H9 (cell line): ENCODE results near the gene SUPT6H. TPM values are rescaled to one million over a fixed set of nuclear protein-coding genes. Genes with fewer than 3 reads are reported as not detected.

Source experiments
- DNase-seq: peaks from one replicate; pipeline ENCODE4 v3.0.0-alpha.2; 2017
- H2AFZ ChIP-seq: one replicate; pipeline ENCODE4 v1.6.1; 2013; ENCODE audit warnings: mild to moderate bottlenecking, low read length, control low read depth, moderate library complexity
- H2AK5ac ChIP-seq: 2 replicates; pipeline ENCODE4 v1.6.1; 2013; ENCODE audit warnings: low read length, control low read depth, mixed read lengths; ENCODE audit not compliant: insufficient read length
- H2BK120ac ChIP-seq: one replicate; pipeline ENCODE4 v1.6.1; 2013; ENCODE audit warnings: low read depth, mild to moderate bottlenecking, low read length, control low read depth, inconsistent platforms; ENCODE audit not compliant: poor library complexity, severe bottlenecking
- H2BK12ac ChIP-seq: 2 replicates; pipeline ENCODE4 v1.6.1; 2013; ENCODE audit warnings: low read length, control low read depth, mixed read lengths, low read depth; ENCODE audit not compliant: insufficient read length
- H2BK15ac ChIP-seq: 2 replicates; pipeline ENCODE4 v1.6.1; 2013; ENCODE audit warnings: low read depth, low read length, control low read depth
- H2BK20ac ChIP-seq: one replicate; pipeline ENCODE4 v1.6.1; 2013; ENCODE audit warnings: low read depth, mild to moderate bottlenecking, low read length, control low read depth, inconsistent platforms; ENCODE audit not compliant: poor library complexity, severe bottlenecking
- H2BK5ac ChIP-seq: 2 replicates; pipeline ENCODE4 v1.6.1; 2013; ENCODE audit warnings: low read length, control low read depth, mixed read lengths; ENCODE audit not compliant: insufficient read length
- H3K14ac ChIP-seq: 2 replicates; pipeline ENCODE4 v1.6.1; 2013; ENCODE audit warnings: low read length, control low read depth; ENCODE audit not compliant: insufficient read depth
- H3K18ac ChIP-seq: 2 replicates; pipeline ENCODE4 v1.6.1; 2013; ENCODE audit warnings: low read depth, mild to moderate bottlenecking, mixed read lengths, low read length, control low read depth; ENCODE audit not compliant: insufficient read length
- H3K23ac ChIP-seq: 2 replicates; pipeline ENCODE4 v1.6.1; 2013; ENCODE audit warnings: low read length, control low read depth, mixed read lengths, low read depth; ENCODE audit not compliant: insufficient read length
- H3K23me2 ChIP-seq: 2 replicates; pipeline ENCODE4 v1.6.1; 2013; ENCODE audit warnings: low read depth, mild to moderate bottlenecking, mixed read lengths, low read length, control low read depth; ENCODE audit not compliant: insufficient read length, poor library complexity, severe bottlenecking
- H3K27ac ChIP-seq: 2 replicates; pipeline ENCODE4 v1.5.1; 2013; ENCODE audit warnings: low read length, control low read depth, mixed read lengths, low read depth; ENCODE audit not compliant: insufficient read length
- H3K27me3 ChIP-seq: 2 replicates; pipeline ENCODE4 v1.6.1; 2013; ENCODE audit warnings: low read length, control low read depth, inconsistent platforms; ENCODE audit not compliant: insufficient read depth
- H3K4ac ChIP-seq: 2 replicates; pipeline ENCODE4 v1.6.1; 2013; ENCODE audit warnings: low read depth, mild to moderate bottlenecking, control low read depth, inconsistent platforms, low read length, moderate library complexity
- H3K4me1 ChIP-seq: 2 replicates; pipeline ENCODE4 v1.6.1; 2013; ENCODE audit warnings: low read length, control low read depth, inconsistent platforms; ENCODE audit not compliant: insufficient read depth
- H3K4me2 ChIP-seq: 2 replicates; pipeline ENCODE4 v1.6.1; 2013; ENCODE audit warnings: low read length, control low read depth, mixed read lengths; ENCODE audit not compliant: insufficient read length, insufficient read depth
- H3K56ac ChIP-seq: 2 replicates; pipeline ENCODE4 v1.6.1; 2013; ENCODE audit warnings: low read depth, mild to moderate bottlenecking, mixed read lengths, low read length, control low read depth; ENCODE audit not compliant: insufficient read length
- H3K79me1 ChIP-seq: 2 replicates; pipeline ENCODE4 v1.6.1; 2013; ENCODE audit warnings: low read depth, mild to moderate bottlenecking, moderate library complexity, low read length, control low read depth, inconsistent platforms; ENCODE audit not compliant: insufficient read depth, poor library complexity, severe bottlenecking
- H3K79me2 ChIP-seq: 2 replicates; pipeline ENCODE4 v1.6.1; 2013; ENCODE audit warnings: low read length, control low read depth, inconsistent platforms; ENCODE audit not compliant: insufficient read depth
- H3K9ac ChIP-seq: 2 replicates; pipeline ENCODE4 v1.6.1; 2013; ENCODE audit warnings: low read length, control low read depth, mixed read lengths; ENCODE audit not compliant: insufficient read length; ENCODE audit errors: extremely low read depth
- H3K9me3 ChIP-seq: one replicate; pipeline ENCODE4 v1.6.1; 2013; ENCODE audit warnings: low read depth, low read length, inconsistent platforms; ENCODE audit not compliant: control insufficient read depth
- H3T11ph ChIP-seq: one replicate; pipeline ENCODE4 v1.6.1; 2013; ENCODE audit warnings: mild to moderate bottlenecking, low read length, control low read depth, inconsistent platforms
- H4K20me1 ChIP-seq: one replicate; pipeline ENCODE4 v1.6.1; 2013; ENCODE audit not compliant: control insufficient read depth, insufficient read length, insufficient read depth
- H4K5ac ChIP-seq: 2 replicates; pipeline ENCODE4 v1.6.1; 2013; ENCODE audit warnings: low read depth, mild to moderate bottlenecking, mixed read lengths, low read length, control low read depth; ENCODE audit not compliant: insufficient read length
- H4K8ac ChIP-seq: replicated peaks from 2 replicates; pipeline ENCODE4 v1.6.1; 2013; ENCODE audit warnings: low read length, control low read depth, mixed read lengths, low read depth; ENCODE audit not compliant: insufficient read length
- H4K91ac ChIP-seq: 2 replicates; pipeline ENCODE4 v1.6.1; 2013; ENCODE audit warnings: low read depth, mild to moderate bottlenecking, moderate library complexity, mixed read lengths, low read length, control low read depth; ENCODE audit not compliant: insufficient read length
- H3K27ac Mint-ChIP-seq, 3 experiments: 2 replicates in 2 of 3; 3 replicates in 1 of 3; pipeline ENCODE4 v1.8.0; 2020 to 2021; ENCODE audit warnings: mixed read lengths in 3 of 3, mild to moderate bottlenecking in 1 of 3, moderate library complexity in 1 of 3
- H3K27me3 Mint-ChIP-seq: 2 replicates; pipeline ENCODE4 v1.8.0; 2021; ENCODE audit warnings: low read depth, mild to moderate bottlenecking, moderate library complexity, mixed read lengths
- H3K36me3 Mint-ChIP-seq, 3 experiments: 2 replicates in 2 of 3; 3 replicates in 1 of 3; pipeline ENCODE4 v1.8.0; 2020 to 2021; ENCODE audit warnings: low read depth in 3 of 3, mixed read lengths in 3 of 3; ENCODE audit not compliant: insufficient read depth in 1 of 3
- H3K4me1 Mint-ChIP-seq, 2 experiments: 2 replicates each; pipeline ENCODE4 v1.8.0; 2020; ENCODE audit warnings: mixed read lengths in 2 of 2
- H3K4me3 Mint-ChIP-seq, 2 experiments: 2 replicates in 1 of 2; 3 replicates in 1 of 2; pipeline ENCODE4 v1.8.0; 2020 to 2021; ENCODE audit warnings: mild to moderate bottlenecking in 2 of 2, mixed read lengths in 2 of 2, moderate library complexity in 1 of 2
- H3K9me3 Mint-ChIP-seq, 2 experiments: 2 replicates in 1 of 2; 3 replicates in 1 of 2; pipeline ENCODE4 v1.8.0; 2020; ENCODE audit warnings: mild to moderate bottlenecking in 2 of 2, mixed read lengths in 2 of 2, moderate library complexity in 1 of 2
- CTCF ChIP-seq: fragments of 200-600 bp; sonication (generic); conservative IDR thresholded peaks from 3 replicates; pipeline ENCODE4 v1.8.0; 2021; ENCODE audit warnings: antibody characterized with exemption, mild to moderate bottlenecking
- WGBS: extraction: QIAGEN DNeasy Blood & Tissue Kit; methylation state at CpG from one replicate; pipeline ENCODE4 v1.1.7; 2013; ENCODE audit warnings: missing lambda C conversion rate, low lambda C conversion rate, mixed read lengths; ENCODE audit not compliant: insufficient read length; ENCODE audit errors: extremely low coverage; 5-methylcytosine and 5-hydroxymethylcytosine counted together
- total RNA-seq: library from RNA; stranded (reverse); gene quantifications from 2 replicates; pipeline ENCODE4 v1.2.1, GENCODE V29; 2021

The SUPT6H gene
- total RNA-seq, 1 experiment from 2014 or later: 85.8 TPM

- H2BK12ac ChIP-seq: no peak overlapping the region
- no peaks in the 10 kb centered on the region for H3K9me3 ChIP-seq
- no CpG with 5 or more reads among the region's 7 CpGs for whole genome bisulfite sequencing
- H3K36me3 Mint-ChIP-seq: peaks cover 23 to 43% (median 29%) of the 10 kb centered on the region in 3 experiments; a peak in 6 of 7 replicates
- H3K79me2 ChIP-seq: peaks cover 10% of the 10 kb centered on the region; the same call in 1 of the 2 replicates
- H2AK5ac ChIP-seq: no peak overlapping the region
- H2BK15ac ChIP-seq: no peak overlapping the region
- no peak overlapping the region for H2BK20ac ChIP-seq
- no peak for TF ChIP-seq CTCF
- peak overlapping the region; percentile 4 for H3K27ac ChIP-seq
- no peak overlapping the region for H4K5ac ChIP-seq
- H4K91ac ChIP-seq: no peak overlapping the region
- H3K18ac ChIP-seq: no peak overlapping the region
- peaks cover 3% of the 10 kb centered on the region; the same call in 1 of the 2 replicates for H3K4me1 ChIP-seq
- H2BK5ac ChIP-seq: no peak overlapping the region
- H3K23me2 ChIP-seq: peaks cover 21% of the 10 kb centered on the region
- H3K4me1 Mint-ChIP-seq: peaks cover 19 to 31% of the 10 kb centered on the region in 2 experiments
- no peak for DNase-seq
- no peak overlapping the region for H3K9ac ChIP-seq
- H3K27me3 ChIP-seq: no peaks in the 10 kb centered on the region
- H4K20me1 ChIP-seq: no peaks in the 10 kb centered on the region
- H3K9me3 Mint-ChIP-seq: no peaks in the 10 kb centered on the region
- no peak overlapping the region for H2BK120ac ChIP-seq
- H3T11ph ChIP-seq: no peak overlapping the region
- no peak overlapping the region for H3K4ac ChIP-seq
- peak overlapping the region; percentile 89 to 96 for H3K4me3 Mint-ChIP-seq
- no peak overlapping the region for H2AFZ ChIP-seq
- H4K8ac ChIP-seq: no peak overlapping the region
- H3K4me2 ChIP-seq: peak overlapping the region; percentile 44
- no peak overlapping the region for H3K56ac ChIP-seq
- H3K23ac ChIP-seq: no peak overlapping the region
- peaks cover 4% of the 10 kb centered on the region for H3K79me1 ChIP-seq
- no peaks in the 10 kb centered on the region for H3K27me3 Mint-ChIP-seq
- no peak overlapping the region for H3K14ac ChIP-seq
- H3K27ac Mint-ChIP-seq: peak overlapping the region; percentile 87 to 98 (median 89)
Measured at GRCh38 chr17:28712705-28713415, 50.9 kb downstream of the SUPT6H start.
